Parathyroid adenoma (tissue), 2 donors: ENCODE results near the gene REC8.
"Not testable (repeated sequence)": the region's sequence is repeated elsewhere in the genome, so short reads cannot be mapped to it uniquely, and the experiment has no call there.

Experiments
- H2AFZ ChIP-seq: fragments of 300-600 bp; sonication (generic); one replicate; pipeline ENCODE4 v1.7.0; 2017; ENCODE audit warnings: antibody characterized with exemption, mild to moderate bottlenecking
- H3K27ac ChIP-seq: fragments of 300-600 bp; sonication (generic); one replicate; pipeline ENCODE4 v1.7.0; 2017
- H3K27me3 ChIP-seq: fragments of 300-600 bp; sonication (generic); one replicate; pipeline ENCODE4 v1.7.0; 2017; ENCODE audit warnings: low read length; ENCODE audit not compliant: control insufficient read depth, insufficient read depth
- H3K36me3 ChIP-seq: fragments of 300-600 bp; sonication (generic); one replicate; pipeline ENCODE4 v1.7.0; 2017; ENCODE audit warnings: low read length; ENCODE audit not compliant: control insufficient read depth, insufficient read depth
- H3K4me1 ChIP-seq: fragments of 300-600 bp; sonication (generic); one replicate; pipeline ENCODE4 v1.7.0; 2017; ENCODE audit warnings: control low read depth
- H3K4me2 ChIP-seq: fragments of 300-600 bp; sonication (generic); one replicate; pipeline ENCODE4 v1.7.0; 2017; ENCODE audit warnings: low read length
- H3K4me3 ChIP-seq: fragments of 300-600 bp; sonication (generic); one replicate; pipeline ENCODE4 v1.7.0; 2017; ENCODE audit warnings: low read depth, low read length
- H3K79me2 ChIP-seq: fragments of 300-600 bp; sonication (generic); one replicate; pipeline ENCODE4 v1.7.0; 2017; ENCODE audit warnings: control low read depth
- H3K9ac ChIP-seq: fragments of 300-600 bp; sonication (generic); one replicate; pipeline ENCODE4 v1.7.0; 2017; ENCODE audit warnings: mild to moderate bottlenecking
- H3K9me3 ChIP-seq: fragments of 300-600 bp; sonication (generic); one replicate; pipeline ENCODE4 v1.7.0; 2017; ENCODE audit warnings: low read length; ENCODE audit not compliant: control insufficient read depth
- CTCF ChIP-seq: fragments of 300-600 bp; sonication (generic); IDR thresholded peaks from one replicate; pipeline ENCODE4 v1.7.0; 2017; ENCODE audit warnings: antibody characterized with exemption, mild to moderate bottlenecking
- donor health status: primary hyperparathyroidism.

The REC8 gene

GRCh38 chr14:24216345-24216699 lies 44.4 kb downstream of the REC8 start:
- Histone ChIP-seq H3K27ac (peak overlapping the region; percentile 93), H2AFZ (no peak overlapping the region), H3K79me2 (peaks cover 32% of the 10 kb centered on the region), H3K4me3 (peak overlapping the region; percentile 71), H3K4me1 (peaks cover 8% of the 10 kb centered on the region), H3K27me3 (no peaks in the 10 kb centered on the region), H3K36me3 (no peaks in the 10 kb centered on the region), H3K9me3 (no peaks in the 10 kb centered on the region), H3K9ac (no peak overlapping the region), H3K4me2 (peak overlapping the region; percentile 82)
- TF ChIP-seq CTCF: no peak

- not testable (repeated sequence) for H3K4me3 ChIP-seq, H3K36me3 ChIP-seq, H3K4me1 ChIP-seq, H3K27ac ChIP-seq, H3K9ac ChIP-seq, H2AFZ ChIP-seq, H3K9me3 ChIP-seq, H3K4me2 ChIP-seq, H3K27me3 ChIP-seq
- peaks cover 32% of the 10 kb centered on the region for H3K79me2 ChIP-seq
Measured at GRCh38 chr14:24216876-24217275, 45.0 kb downstream of the REC8 start.

GRCh38 chr14:24219080-24219479 lies 47.2 kb downstream of the REC8 start:
- H3K4me3 ChIP-seq: no peak overlapping the region
- no peaks in the 10 kb centered on the region for H3K36me3 ChIP-seq
- H3K9me3 ChIP-seq: no peaks in the 10 kb centered on the region
- peaks cover 7% of the 10 kb centered on the region for H3K4me1 ChIP-seq
- no peak overlapping the region for H3K9ac ChIP-seq
- no peaks in the 10 kb centered on the region for H3K27me3 ChIP-seq
- H2AFZ ChIP-seq: no peak overlapping the region
- TF ChIP-seq CTCF: no peak
- H3K4me2 ChIP-seq: no peak overlapping the region
- no peak overlapping the region for H3K27ac ChIP-seq
- H3K79me2 ChIP-seq: peaks cover 33% of the 10 kb centered on the region

- Histone ChIP-seq H3K9ac (no peak overlapping the region), H3K4me1 (peaks cover 3% of the 10 kb centered on the region), H3K36me3 (no peaks in the 10 kb centered on the region), H3K4me3 (no peak overlapping the region), H3K27ac (no peak overlapping the region), H3K79me2 (peaks cover 37% of the 10 kb centered on the region), H3K4me2 (no peak overlapping the region), H3K9me3 (no peaks in the 10 kb centered on the region), H2AFZ (no peak overlapping the region), H3K27me3 (no peaks in the 10 kb centered on the region)
- TF ChIP-seq CTCF: no peak
Measured at GRCh38 chr14:24219521-24219920, 47.6 kb downstream of the REC8 start.

GRCh38 chr14:24222987-24223386 lies 51.1 kb downstream of the REC8 start:
- H3K4me2 ChIP-seq, H3K9me3 ChIP-seq, H3K27ac ChIP-seq, H2AFZ ChIP-seq, H3K4me1 ChIP-seq, H3K9ac ChIP-seq, H3K27me3 ChIP-seq, H3K4me3 ChIP-seq, H3K36me3 ChIP-seq: not testable (repeated sequence)
- H3K79me2 ChIP-seq: peaks cover 55% of the 10 kb centered on the region

GRCh38 chr14:24224618-24225071 lies 52.8 kb downstream of the REC8 start:
- no peak overlapping the region for H3K4me3 ChIP-seq
- no peak overlapping the region for H3K4me2 ChIP-seq
- no peak overlapping the region for H3K9ac ChIP-seq
- no peaks in the 10 kb centered on the region for H3K27me3 ChIP-seq
- no peak for TF ChIP-seq CTCF
- H3K36me3 ChIP-seq: no peaks in the 10 kb centered on the region
- no peak overlapping the region for H2AFZ ChIP-seq
- peaks cover 47% of the 10 kb centered on the region for H3K79me2 ChIP-seq
- no peaks in the 10 kb centered on the region for H3K4me1 ChIP-seq
- H3K9me3 ChIP-seq: no peaks in the 10 kb centered on the region
- no peak overlapping the region for H3K27ac ChIP-seq
